ENCODE data around the gene CNTN5.

DNA sequence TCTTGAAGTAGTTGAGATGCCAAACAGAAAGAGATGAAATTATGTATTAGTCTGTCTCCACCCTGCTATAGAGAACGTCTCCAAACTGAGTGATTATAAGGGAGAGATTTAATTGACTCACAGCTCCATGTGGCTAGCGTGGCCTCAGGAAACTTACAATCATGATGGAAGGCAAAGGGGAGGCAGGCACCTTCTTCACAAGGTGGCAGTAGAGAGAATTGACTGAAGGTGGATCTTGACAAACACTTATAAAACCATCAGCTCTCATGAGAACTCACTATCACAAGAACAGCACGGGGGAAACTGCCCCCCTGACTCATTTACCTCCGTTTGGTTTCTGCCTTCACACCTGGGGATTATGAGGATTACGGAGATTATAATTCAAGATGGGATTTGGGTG, 794.0 kb downstream of the CNTN5 start:
- TF ChIP-seq, protein P1, sequence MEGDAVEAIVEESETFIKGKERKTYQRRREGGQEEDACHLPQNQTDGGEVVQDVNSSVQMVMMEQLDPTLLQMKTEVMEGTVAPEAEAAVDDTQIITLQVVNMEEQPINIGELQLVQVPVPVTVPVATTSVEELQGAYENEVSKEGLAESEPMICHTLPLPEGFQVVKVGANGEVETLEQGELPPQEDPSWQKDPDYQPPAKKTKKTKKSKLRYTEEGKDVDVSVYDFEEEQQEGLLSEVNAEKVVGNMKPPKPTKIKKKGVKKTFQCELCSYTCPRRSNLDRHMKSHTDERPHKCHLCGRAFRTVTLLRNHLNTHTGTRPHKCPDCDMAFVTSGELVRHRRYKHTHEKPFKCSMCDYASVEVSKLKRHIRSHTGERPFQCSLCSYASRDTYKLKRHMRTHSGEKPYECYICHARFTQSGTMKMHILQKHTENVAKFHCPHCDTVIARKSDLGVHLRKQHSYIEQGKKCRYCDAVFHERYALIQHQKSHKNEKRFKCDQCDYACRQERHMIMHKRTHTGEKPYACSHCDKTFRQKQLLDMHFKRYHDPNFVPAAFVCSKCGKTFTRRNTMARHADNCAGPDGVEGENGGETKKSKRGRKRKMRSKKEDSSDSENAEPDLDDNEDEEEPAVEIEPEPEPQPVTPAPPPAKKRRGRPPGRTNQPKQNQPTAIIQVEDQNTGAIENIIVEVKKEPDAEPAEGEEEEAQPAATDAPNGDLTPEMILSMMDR (conservative IDR thresholded peaks at IDR 0.05 in 1 of 2, IDR thresholded peaks at IDR 0.05 in 1 of 2; ENCODE audit: low read depth in 1 of 2, low read length in 2 of 2), result no peak
- TF ChIP-seq EZH2 (IDR thresholded peaks at IDR 0.05; ENCODE audit: low read length, missing control alignments), result no peak
